Thyroid gland (tissue), 4 donors: ENCODE data around the gene IFNA2. TPM values are rescaled to one million over a fixed set of nuclear protein-coding genes. Genes with fewer than 3 reads are reported as not detected.
"Not testable (repeated sequence)": the region's sequence is repeated elsewhere in the genome, so short reads cannot be mapped to it uniquely, and the experiment has no call there.

Experiments used
- DNase-seq, 2 donors: peaks; one replicate each; pipeline ENCODE4 v3.0.0-alpha.2; 2019
- H3K27ac ChIP-seq, 3 donors: fragments of 200-600 bp; sonication (generic); 1 replicate in 2 of 3; 2 replicates in 1 of 3; pipeline ENCODE4 v1.5.1; 2016 to 2019; ENCODE audit warnings: mild to moderate bottlenecking in 1 of 3, moderate library complexity in 1 of 3
- H3K27me3 ChIP-seq: fragments of 200-600 bp; sonication (generic); one replicate; pipeline ENCODE4 v1.5.1; 2019
- H3K36me3 ChIP-seq, 2 donors: fragments of 200-600 bp; sonication (generic); one replicate each; pipeline ENCODE4 v1.5.1; 2016 to 2019
- H3K4me1 ChIP-seq, 2 donors: fragments of 200-600 bp; sonication (generic); one replicate each; pipeline ENCODE4 v1.5.1; 2017 to 2019
- H3K4me3 ChIP-seq, 3 donors: fragments of 200-600 bp; sonication (generic); replicated peaks in 1 of 3; 1 replicate in 2 of 3; 2 replicates in 1 of 3; pipeline ENCODE4 v1.5.1; 2016; ENCODE audit warnings: mild to moderate bottlenecking in 1 of 3
- H3K9me3 ChIP-seq: fragments of 200-600 bp; sonication (generic); one replicate; pipeline ENCODE4 v1.5.1; 2017
- POLR2A ChIP-seq, 2 donors: fragments of 450-650 bp; IDR thresholded peaks; one replicate each; pipeline ENCODE4 v1.6.1; 2017; ENCODE audit warnings: antibody characterized with exemption in 2 of 2, mild to moderate bottlenecking in 2 of 2, moderate library complexity in 1 of 2
- WGBS, 2 donors: methylation state at CpG; one replicate each; pipeline ENCODE4 v1.1.5; 2017; 5-methylcytosine and 5-hydroxymethylcytosine counted together
- intact Hi-C: fragments of 100-400 bp; cut with DNase I; formaldehyde crosslinking; loops from one replicate; pipeline ENCODE4 v1.15.1; 2023
- total RNA-seq, 4 donors: library from RNA; depleted of rRNA; stranded (reverse); fragments of >200 nt; gene quantifications; one replicate each; pipeline ENCODE4 v1.2.3, GENCODE V29; 2016
- TF ChIP-seq, protein P1 (sequence below), 6 experiments: fragments of 200-600 bp in 3 of 6; fragments of 450-650 bp in 3 of 6; sonication (generic) in 3 of 6; IDR thresholded peaks; one replicate each; pipeline ENCODE4 v1.5.1; 2016 to 2019; ENCODE audit warnings: antibody characterized with exemption in 6 of 6, mild to moderate bottlenecking in 2 of 6, inconsistent platforms in 1 of 6, moderate library complexity in 1 of 6

The IFNA2 gene
- total RNA-seq, 4 donors from 2014 or later: not detected

DNA sequence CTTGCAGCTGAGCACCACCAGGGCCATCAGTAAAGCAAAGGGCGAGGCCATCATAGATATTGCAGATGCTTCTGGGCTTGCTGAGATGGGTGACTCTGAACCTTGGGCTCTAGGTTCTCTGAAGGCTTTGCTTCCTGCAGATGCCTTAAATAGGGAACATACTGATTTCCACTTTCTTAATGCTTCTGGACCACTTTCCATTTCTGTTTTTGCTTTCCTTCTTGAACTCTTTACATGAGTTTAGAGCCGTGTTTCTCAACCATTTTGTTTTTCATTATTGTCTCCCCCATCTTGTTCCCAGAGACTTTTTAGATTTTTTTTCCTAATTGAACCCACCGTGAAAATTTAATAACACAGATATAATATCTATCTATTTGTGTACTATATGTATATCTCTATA, 17.2 kb downstream of the IFNA2 start, which contains the start of gene IFNA13:
IFNA13 (minus strand) TSS at position 101 of the 400 bp plus-strand sequence; CDS start at position 54, 47 bp downstream.
- WGBS, 2 donors: 93 to 94% methylated on average over 3 of the region's 3 CpGs
- TF ChIP-seq POLR2A (IDR thresholded peaks at IDR 0.05): no peak
- TF ChIP-seq, protein P1, sequence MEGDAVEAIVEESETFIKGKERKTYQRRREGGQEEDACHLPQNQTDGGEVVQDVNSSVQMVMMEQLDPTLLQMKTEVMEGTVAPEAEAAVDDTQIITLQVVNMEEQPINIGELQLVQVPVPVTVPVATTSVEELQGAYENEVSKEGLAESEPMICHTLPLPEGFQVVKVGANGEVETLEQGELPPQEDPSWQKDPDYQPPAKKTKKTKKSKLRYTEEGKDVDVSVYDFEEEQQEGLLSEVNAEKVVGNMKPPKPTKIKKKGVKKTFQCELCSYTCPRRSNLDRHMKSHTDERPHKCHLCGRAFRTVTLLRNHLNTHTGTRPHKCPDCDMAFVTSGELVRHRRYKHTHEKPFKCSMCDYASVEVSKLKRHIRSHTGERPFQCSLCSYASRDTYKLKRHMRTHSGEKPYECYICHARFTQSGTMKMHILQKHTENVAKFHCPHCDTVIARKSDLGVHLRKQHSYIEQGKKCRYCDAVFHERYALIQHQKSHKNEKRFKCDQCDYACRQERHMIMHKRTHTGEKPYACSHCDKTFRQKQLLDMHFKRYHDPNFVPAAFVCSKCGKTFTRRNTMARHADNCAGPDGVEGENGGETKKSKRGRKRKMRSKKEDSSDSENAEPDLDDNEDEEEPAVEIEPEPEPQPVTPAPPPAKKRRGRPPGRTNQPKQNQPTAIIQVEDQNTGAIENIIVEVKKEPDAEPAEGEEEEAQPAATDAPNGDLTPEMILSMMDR (IDR thresholded peaks at IDR 0.05): no peak
- H3K4me1 ChIP-seq: no peaks in the 10 kb centered on the region
- H3K27me3 ChIP-seq: no peaks in the 10 kb centered on the region
- H3K4me3 ChIP-seq: no peak within 1 kb of the TSS
- no peak within 1 kb of the TSS for H3K27ac ChIP-seq
- H3K9me3 ChIP-seq: no peaks in the 10 kb centered on the region
- intact Hi-C loops: no loop called here
- no peak for DNase-seq
- H3K36me3 ChIP-seq: no peaks in the 10 kb centered on the region

DNA sequence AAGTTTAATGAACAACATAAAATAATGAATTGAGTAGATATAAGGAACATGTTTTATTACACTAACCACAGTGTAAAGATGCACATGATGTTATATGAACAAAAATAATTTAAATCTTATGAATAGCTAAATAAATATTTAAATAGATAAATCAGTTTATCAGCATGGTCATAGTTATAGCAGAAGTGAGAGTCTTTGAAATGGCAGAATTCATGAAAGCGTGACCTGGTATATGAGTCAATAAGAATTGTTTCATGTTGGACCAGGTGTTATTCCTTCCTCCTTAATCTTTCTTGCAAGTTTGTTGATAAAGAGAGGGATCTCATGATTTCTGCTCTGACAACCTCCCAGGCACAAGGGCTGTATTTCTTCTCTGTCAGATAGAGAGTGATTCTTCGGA, 18.0 kb downstream of the IFNA2 start:
- H3K9me3 ChIP-seq, intact Hi-C loops, H3K27me3 ChIP-seq, H3K36me3 ChIP-seq, H3K4me3 ChIP-seq, H3K27ac ChIP-seq, H3K4me1 ChIP-seq, DNase-seq: not testable (repeated sequence)
- WGBS, 2 donors: 96 to 98% methylated on average over 1 to 2 of the region's 2 CpGs

- no peaks in the 10 kb centered on the region for H3K36me3 ChIP-seq
- no peak for DNase-seq
- H3K4me3 ChIP-seq: no peak overlapping the region
- no peaks in the 10 kb centered on the region for H3K27me3 ChIP-seq
- WGBS, 2 donors: 88 to 95% methylated on average over 8 of the region's 8 CpGs
- no peak overlapping the region for H3K27ac ChIP-seq
- TF ChIP-seq POLR2A (IDR thresholded peaks at IDR 0.05): no peak
- TF ChIP-seq, protein P1 (IDR thresholded peaks at IDR 0.05): no peak
- no peaks in the 10 kb centered on the region for H3K4me1 ChIP-seq
- H3K9me3 ChIP-seq: no peaks in the 10 kb centered on the region
- intact Hi-C loops: no loop called here
Observed at GRCh38 chr9:21362287-21362686, 22.9 kb downstream of the IFNA2 start.

DNA sequence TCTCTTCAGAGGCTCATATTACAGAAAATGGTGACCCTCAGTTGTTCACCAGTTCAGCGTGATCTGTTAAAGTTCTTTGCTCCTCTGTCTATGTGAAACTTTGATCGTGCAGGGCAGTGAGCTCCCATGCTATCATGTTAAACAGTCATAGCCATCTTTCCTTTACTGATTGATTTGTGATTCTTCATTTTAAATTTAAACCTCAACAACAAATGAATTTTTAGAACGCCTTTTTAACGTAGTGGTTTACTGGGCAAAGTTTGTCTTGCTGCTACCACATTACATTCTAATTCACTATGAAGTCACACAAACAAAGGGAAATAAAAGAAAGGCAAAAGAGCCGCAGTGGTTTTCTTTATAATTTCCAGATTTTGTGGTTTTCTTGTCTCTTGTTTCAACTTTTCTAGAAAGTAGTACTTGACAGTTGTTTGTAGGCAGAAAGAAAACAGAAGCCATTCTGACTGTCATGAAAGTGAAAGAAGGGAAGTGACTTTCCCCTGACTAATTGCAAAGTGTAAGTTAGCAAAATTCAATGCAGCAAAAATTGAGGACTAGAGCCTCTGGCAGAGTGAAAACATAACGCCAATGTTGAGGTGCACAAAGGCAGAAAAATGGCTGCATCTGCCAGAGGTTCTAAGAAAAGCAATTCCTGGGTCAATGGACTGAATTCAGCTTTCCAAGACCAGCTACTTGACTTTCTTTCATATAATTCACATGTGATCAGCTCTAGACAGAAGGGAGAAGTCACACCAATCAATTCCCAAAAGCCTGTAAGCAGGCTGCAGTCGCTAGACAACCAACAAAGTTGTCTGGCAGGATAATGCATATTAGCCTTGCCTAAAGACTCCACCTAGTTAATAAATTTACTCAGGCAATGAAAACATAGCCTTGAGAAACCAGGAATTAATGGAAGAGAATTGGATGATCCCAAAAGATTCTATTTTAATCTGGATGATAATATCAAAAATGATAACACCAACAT, 27.4 kb downstream of the IFNA2 start:
- Histone ChIP-seq H3K4me1 (no peaks in the 10 kb centered on the region), H3K9me3 (no peaks in the 10 kb centered on the region), H3K36me3 (no peaks in the 10 kb centered on the region), H3K27ac (no peak overlapping the region), H3K4me3 (no peak overlapping the region), H3K27me3 (no peaks in the 10 kb centered on the region)
- DNase-seq: no peak
- intact Hi-C loops: no loop called here
- TF ChIP-seq, protein P1 (IDR thresholded peaks at IDR 0.05): no peak
- no peak for TF ChIP-seq POLR2A (IDR thresholded peaks at IDR 0.05)
- 75 to 76% methylated on average over 7 of the region's 7 CpGs for WGBS, 2 donors

- no peak for DNase-seq
Observed at GRCh38 chr9:21350787-21351186, 34.4 kb downstream of the IFNA2 start, which contains the start of gene IFNA6. TSS of gene IFNA6 (minus strand) at chr9:21350887. CDS start at chr9:21350887, 0 bp downstream.

More at GRCh38 chr9:21350787-21351186, 34.4 kb downstream of the IFNA2 start, which contains the start of gene IFNA6:
- Histone ChIP-seq H3K4me1 (no peaks in the 10 kb centered on the region), H3K4me3 (no peak within 1 kb of the TSS), H3K9me3 (no peaks in the 10 kb centered on the region), H3K36me3 (no peaks in the 10 kb centered on the region), H3K27ac (no peak within 1 kb of the TSS), H3K27me3 (no peaks in the 10 kb centered on the region)
- no peak for TF ChIP-seq POLR2A (IDR thresholded peaks at IDR 0.05)
- TF ChIP-seq, protein P1 (IDR thresholded peaks at IDR 0.05): no peak
- WGBS, 2 donors: 89 to 90% methylated on average over 1 of the region's 1 CpG
- intact Hi-C loops: no loop called here
